Mucosa of descending colon (tissue), 3 donors: Measurements from ENCODE around the gene PPL. TPM values are rescaled to one million over a fixed set of nuclear protein-coding genes. Genes with fewer than 3 reads are reported as not detected.
"Not testable (repeated sequence)": the region's sequence is repeated elsewhere in the genome, so short reads cannot be mapped to it uniquely, and the experiment has no call there.

ENCODE experiments used
- ATAC-seq: fragments of 200-7000 bp; cut with Tn5 transposase; one replicate; pipeline ENCODE4 v1.9.1; 2020; ENCODE audit warnings: mild to moderate bottlenecking, moderate library complexity
- DNase-seq, 3 donors: peaks; one replicate each; pipeline ENCODE4 v3.0.0-alpha.2; 2020
- H3K36me3 ChIP-seq: fragments of 200-600 bp; one replicate; pipeline ENCODE4 v1.8.0; 2021; ENCODE audit warnings: low read depth, mild to moderate bottlenecking
- H3K4me1 ChIP-seq: fragments of 200-600 bp; one replicate; pipeline ENCODE4 v1.8.0; 2021; ENCODE audit warnings: low read depth, mild to moderate bottlenecking
- H3K4me3 ChIP-seq: fragments of 200-600 bp; one replicate; pipeline ENCODE4 v1.8.0; 2021; ENCODE audit warnings: mild to moderate bottlenecking
- H3K9me3 ChIP-seq: fragments of 200-600 bp; one replicate; pipeline ENCODE4 v1.8.0; 2021; ENCODE audit warnings: mild to moderate bottlenecking
- CTCF ChIP-seq: fragments of 200-600 bp; IDR thresholded peaks from one replicate; pipeline ENCODE4 v1.8.0; 2022; ENCODE audit warnings: antibody characterized with exemption, mild to moderate bottlenecking
- intact Hi-C, 2 donors: fragments of 100-400 bp; cut with DNase I in 1 of 2; cut with micrococcal nuclease in 1 of 2; formaldehyde crosslinking; loops; one replicate each; pipeline versions ENCODE4 v1.11.0 to v1.11.1; 2022; cut with DNase I, micrococcal nuclease
- total RNA-seq, 3 donors: library from RNA; stranded (reverse); fragmentation: NEBNext Ultra II Directional in 2 of 3; extraction: Animal tissue kit (Norgen Biotek cat#: 25700) in 2 of 3; gene quantifications; one replicate each; pipeline versions ENCODE4 v1.2.1 to v1.2.4, GENCODE V29; 2021 to 2023
- donor health status: DM: no; HTN: no; CAD: no; lungs with moderate emphysema.
- donor health status: DM: no; HTN: no; CAD: no.
- donor health status: DM: no; HTN: yes; CAD: no.

The PPL gene
- total RNA-seq, 3 donors from 2014 or later = 10.8 to 22.1 (median 13.9) TPM

- Histone ChIP-seq H3K4me3 (no peak overlapping the region), H3K9me3 (no peaks in the 10 kb centered on the region), H3K36me3 (no peaks in the 10 kb centered on the region), H3K4me1 (no peaks in the 10 kb centered on the region)
- intact Hi-C loops = no loop called here
- ATAC-seq (no peak), DNase-seq (no peak)
- TF ChIP-seq CTCF = no peak
These were observed 33.1 kb upstream of the PPL start for GRCh38 chr16:4970010-4970409.

GRCh38 chr16:4968879-4969483 is 32.0 kb upstream of the PPL start:
- intact Hi-C loops = no loop called here
- no peak for ATAC-seq
- Histone ChIP-seq H3K9me3 (no peaks in the 10 kb centered on the region), H3K4me1 (no peaks in the 10 kb centered on the region), H3K4me3 (no peak overlapping the region), H3K36me3 (no peaks in the 10 kb centered on the region)
- TF ChIP-seq CTCF = no peak
- DNase-seq = no peak

GRCh38 chr16:4968278-4968677 is 31.3 kb upstream of the PPL start:
- intact Hi-C loops, H3K36me3 ChIP-seq, H3K4me3 ChIP-seq, H3K4me1 ChIP-seq, DNase-seq, ATAC-seq, H3K9me3 ChIP-seq: not testable (repeated sequence)

GRCh38 chr16:4966736-4967453 is 29.9 kb upstream of the PPL start:
- Histone ChIP-seq H3K36me3 (no peaks in the 10 kb centered on the region), H3K4me1 (no peaks in the 10 kb centered on the region), H3K9me3 (no peaks in the 10 kb centered on the region), H3K4me3 (no peak overlapping the region)
- DNase-seq (no peak), ATAC-seq (peak; percentile 29)
- intact Hi-C loops = no loop called here
- no peak for TF ChIP-seq CTCF

- not testable (repeated sequence) for H3K4me1 ChIP-seq
These were observed 26.6 kb upstream of the PPL start for GRCh38 chr16:4963527-4963926.

DNA sequence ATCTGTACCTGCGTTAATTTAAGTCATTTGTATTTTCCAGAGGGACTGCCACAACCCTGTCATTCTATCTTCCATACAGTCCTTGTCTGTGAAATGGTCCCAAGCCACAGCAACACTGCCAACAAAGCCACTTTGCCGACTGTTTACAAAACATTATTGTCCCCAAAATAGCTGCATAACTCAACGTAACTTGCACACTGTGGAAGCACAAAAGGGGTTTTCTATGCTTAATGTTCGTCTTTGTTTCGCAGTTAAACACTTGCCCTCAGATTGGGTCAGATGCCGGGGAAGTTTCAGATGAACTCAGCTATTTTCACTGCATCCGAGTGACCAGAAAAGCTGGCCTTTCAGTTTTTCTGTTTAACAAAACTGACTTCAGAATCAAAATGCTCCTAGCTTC is 25.8 kb upstream of the PPL start:
- H3K4me3 ChIP-seq = no peak overlapping the region
- TF ChIP-seq CTCF = no peak
- no peaks in the 10 kb centered on the region for H3K9me3 ChIP-seq
- DNase-seq = no peak
- no peaks in the 10 kb centered on the region for H3K36me3 ChIP-seq
- no peak for ATAC-seq
- intact Hi-C loops = no loop called here
- H3K4me1 ChIP-seq = no peaks in the 10 kb centered on the region

More at GRCh38 chr16:4963527-4963926, 26.6 kb upstream of the PPL start:
- intact Hi-C loops, H3K4me3 ChIP-seq, DNase-seq, H3K9me3 ChIP-seq, H3K36me3 ChIP-seq, ATAC-seq: not testable (repeated sequence)
